B cell (primary cell): ENCODE data around the gene LRRC3. TPM values are rescaled to one million over a fixed set of nuclear protein-coding genes. Genes with fewer than 3 reads are reported as not detected.

Experiments
- ATAC-seq: fragments of 200-7000 bp; cut with Tn5 transposase; one replicate; pipeline ENCODE4 v1.10.0; 2021; ENCODE audit warnings: low read depth, mild to moderate bottlenecking, moderate number of reproducible peaks, moderate library complexity
- CTCF ChIA-PET: fragments of 350-600 bp; sonication (Branson Sonifier 250); formaldehyde crosslinking; loops from one replicate; lab custom pipeline; 2021; ENCODE audit warnings: antibody characterized with exemption, inconsistent platforms; lab: Charles Lee
- POLR2A ChIA-PET: fragments of 350-600 bp; sonication (Branson Sonifier 250); formaldehyde crosslinking; loops from one replicate; lab custom pipeline; 2021; ENCODE audit warnings: antibody characterized with exemption; lab: Charles Lee
- DNase-seq: peaks from one replicate; pipeline ENCODE4 v3.0.0; 2013
- H2AFZ ChIP-seq: 2 replicates; pipeline ENCODE4 v1.6.1; 2012; ENCODE audit warnings: mild to moderate bottlenecking, low read depth, low read length; ENCODE audit not compliant: insufficient read depth, poor library complexity, severe bottlenecking
- H3K27ac ChIP-seq, 2 donors: 1 replicate in 1 of 2; 2 replicates in 1 of 2; pipeline ENCODE4 v1.5.1; 2012 to 2013; ENCODE audit warnings: low read length in 2 of 2, mild to moderate bottlenecking in 2 of 2, moderate library complexity in 1 of 2
- H3K27me3 ChIP-seq, 4 experiments: fragments of 200-600 bp in 1 of 4; sonication (generic) in 1 of 4; replicated peaks in 1 of 4; 1 replicate in 2 of 4; 2 replicates in 2 of 4; pipeline versions ENCODE4 v1.6.1 to v1.7.0; 2013 to 2016; ENCODE audit warnings: low read length in 3 of 4, mild to moderate bottlenecking in 2 of 4, mixed read lengths in 1 of 4, moderate library complexity in 1 of 4; ENCODE audit not compliant: insufficient read depth in 4 of 4, control insufficient read depth in 3 of 4; ENCODE audit errors: control extremely low read depth in 1 of 4
- H3K36me3 ChIP-seq, 2 experiments: replicated peaks in 1 of 2; 1 replicate in 1 of 2; 2 replicates in 1 of 2; pipeline versions ENCODE4 v1.6.1 to v1.7.1; 2013; ENCODE audit warnings: low read length in 1 of 2; ENCODE audit not compliant: insufficient read depth in 2 of 2, control insufficient read depth in 1 of 2; ENCODE audit errors: control extremely low read depth in 1 of 2, extremely low read depth in 1 of 2
- H3K4me1 ChIP-seq, 2 donors: fragments of 200-600 bp in 1 of 2; sonication (generic) in 1 of 2; 1 replicate in 1 of 2; 2 replicates in 1 of 2; pipeline versions ENCODE4 v1.5.1 to v1.6.1; 2013 to 2017; ENCODE audit warnings: low read length in 2 of 2; ENCODE audit not compliant: control insufficient read depth in 2 of 2, insufficient read depth in 2 of 2
- H3K4me2 ChIP-seq: replicated peaks from 2 replicates; pipeline ENCODE3; 2012; ENCODE audit warnings: mild to moderate bottlenecking, low read depth, low read length; ENCODE audit not compliant: poor library complexity, severe bottlenecking
- H3K4me3 ChIP-seq, 5 experiments: fragments of 200-600 bp in 1 of 5; sonication (generic) in 1 of 5; 1 replicate in 3 of 5; 2 replicates in 2 of 5; pipeline versions ENCODE4 v1.5.1 to v1.7.0; 2011 to 2016; ENCODE audit warnings: low read length in 4 of 5, mild to moderate bottlenecking in 4 of 5, low read depth in 2 of 5, control low read depth in 1 of 5, moderate library complexity in 1 of 5; ENCODE audit not compliant: insufficient read depth in 1 of 5; ENCODE audit errors: control extremely low read depth in 1 of 5, extremely low read depth in 1 of 5
- H3K79me2 ChIP-seq: fragments of 200-600 bp; sonication (generic); one replicate; pipeline ENCODE4 v1.6.0; 2016; ENCODE audit warnings: low read length; ENCODE audit not compliant: control insufficient read depth, insufficient read depth
- H3K9ac ChIP-seq: fragments of 200-600 bp; sonication (generic); 2 replicates; pipeline ENCODE4 v1.6.1; 2017; ENCODE audit warnings: mild to moderate bottlenecking, low read length, moderate library complexity
- H3K9me3 ChIP-seq, 3 donors: one replicate each; pipeline versions ENCODE4 v1.6.1 to v1.7.1; 2013; ENCODE audit warnings: low read length in 2 of 3; ENCODE audit not compliant: control insufficient read depth in 2 of 3, insufficient read depth in 1 of 3; ENCODE audit errors: control extremely low read depth in 1 of 3
- H4K20me1 ChIP-seq: 2 replicates; pipeline ENCODE4 v1.6.0; 2012; ENCODE audit warnings: mild to moderate bottlenecking, low read length; ENCODE audit not compliant: insufficient read depth, control insufficient read depth, poor library complexity, severe bottlenecking
- H3K27ac Mint-ChIP-seq: one replicate; pipeline ENCODE4 v1.8.0; 2021; ENCODE audit warnings: mixed read lengths
- H3K27me3 Mint-ChIP-seq: one replicate; pipeline ENCODE4 v1.8.0; 2021; ENCODE audit warnings: mixed read lengths
- H3K4me1 Mint-ChIP-seq: one replicate; pipeline ENCODE4 v1.8.0; 2021; ENCODE audit warnings: mixed read lengths
- H3K4me3 Mint-ChIP-seq: one replicate; pipeline ENCODE4 v1.8.0; 2021; ENCODE audit warnings: mixed read lengths
- H3K9me3 Mint-ChIP-seq: one replicate; pipeline ENCODE4 v1.8.0; 2022; ENCODE audit warnings: mixed read lengths; ENCODE audit not compliant: insufficient read depth
- EZH2 ChIP-seq: IDR thresholded peaks from 2 replicates; pipeline ENCODE4 v1.6.1; 2012; ENCODE audit warnings: borderline replicate concordance, low read depth, mild to moderate bottlenecking, moderate library complexity, low read length; ENCODE audit not compliant: insufficient read depth, poor library complexity, severe bottlenecking
- WGBS: methylation state at CpG from one replicate; pipeline ENCODE4 v1.1.5; 2013; ENCODE audit warnings: missing lambda C conversion rate; ENCODE audit not compliant: insufficient coverage; 5-methylcytosine and 5-hydroxymethylcytosine counted together
- intact Hi-C: fragments of 100-400 bp; cut with micrococcal nuclease; formaldehyde crosslinking; loops from one replicate; pipeline ENCODE4 v1.10.0; 2022
- polyA plus RNA-seq: library from polyadenylated mRNA; depleted of rRNA; stranded (reverse); fragments of >200 nt; gene quantifications from 2 replicates; pipeline ENCODE4 v1.2.3, GENCODE V29; 2012
- total RNA-seq, 2 donors: library from RNA; stranded (reverse); fragments of 120-200 nt in 1 of 2; gene quantifications; 1 replicate in 1 of 2; 2 replicates in 1 of 2; pipeline versions ENCODE4 v1.2.3 to v1.2.4, GENCODE V29; 2013 to 2022
- TF ChIP-seq, protein P1 (sequence below): fragments of 200-600 bp; IDR thresholded peaks from one replicate; pipeline ENCODE4 v1.8.0; 2022; ENCODE audit warnings: antibody characterized with exemption, mild to moderate bottlenecking

Gene LRRC3
- total and polyA plus RNA-seq, 2 donors (not counting 1 experiment from before 2014, with no cell fraction given), result 0.46 to 3.3 TPM

GRCh38 chr21:44437696-44438431 lies 17.4 kb upstream of the LRRC3 start:
- Histone ChIP-seq H3K9me3 (no peaks in the 10 kb centered on the region), H3K4me3 (no peak overlapping the region), H3K27ac (no peak overlapping the region), H2AFZ (no peak overlapping the region), H3K4me1 (no peaks in the 10 kb centered on the region), H3K27me3 (no peaks in the 10 kb centered on the region), H3K4me2 (no peak overlapping the region), H3K36me3 (peaks cover 0 to 6% of the 10 kb centered on the region in 2 experiments), H3K9ac (no peak overlapping the region), H3K79me2 (no peaks in the 10 kb centered on the region), H4K20me1 (no peaks in the 10 kb centered on the region)
- no peak overlapping the region for H3K4me3 Mint-ChIP-seq
- no peak overlapping the region for H3K27ac Mint-ChIP-seq
- no peaks in the 10 kb centered on the region for H3K9me3 Mint-ChIP-seq
- POLR2A ChIA-PET, result no interaction called here
- TF ChIP-seq, protein P1, sequence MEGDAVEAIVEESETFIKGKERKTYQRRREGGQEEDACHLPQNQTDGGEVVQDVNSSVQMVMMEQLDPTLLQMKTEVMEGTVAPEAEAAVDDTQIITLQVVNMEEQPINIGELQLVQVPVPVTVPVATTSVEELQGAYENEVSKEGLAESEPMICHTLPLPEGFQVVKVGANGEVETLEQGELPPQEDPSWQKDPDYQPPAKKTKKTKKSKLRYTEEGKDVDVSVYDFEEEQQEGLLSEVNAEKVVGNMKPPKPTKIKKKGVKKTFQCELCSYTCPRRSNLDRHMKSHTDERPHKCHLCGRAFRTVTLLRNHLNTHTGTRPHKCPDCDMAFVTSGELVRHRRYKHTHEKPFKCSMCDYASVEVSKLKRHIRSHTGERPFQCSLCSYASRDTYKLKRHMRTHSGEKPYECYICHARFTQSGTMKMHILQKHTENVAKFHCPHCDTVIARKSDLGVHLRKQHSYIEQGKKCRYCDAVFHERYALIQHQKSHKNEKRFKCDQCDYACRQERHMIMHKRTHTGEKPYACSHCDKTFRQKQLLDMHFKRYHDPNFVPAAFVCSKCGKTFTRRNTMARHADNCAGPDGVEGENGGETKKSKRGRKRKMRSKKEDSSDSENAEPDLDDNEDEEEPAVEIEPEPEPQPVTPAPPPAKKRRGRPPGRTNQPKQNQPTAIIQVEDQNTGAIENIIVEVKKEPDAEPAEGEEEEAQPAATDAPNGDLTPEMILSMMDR, result no peak
- TF ChIP-seq EZH2, result no peak
- intact Hi-C loops, result no loop called here
- WGBS, result 96% methylated on average over 19 of the region's 19 CpGs
- CTCF ChIA-PET, result interaction anchor here (0.6 kb wide), 1 partner anchor 52 kb away, joined by 3 read pairs; no protein-coding TSS in a partner anchor
- DNase-seq (no peak), ATAC-seq (no peak)
- H3K4me1 Mint-ChIP-seq, result no peaks in the 10 kb centered on the region
- no peaks in the 10 kb centered on the region for H3K27me3 Mint-ChIP-seq

DNA sequence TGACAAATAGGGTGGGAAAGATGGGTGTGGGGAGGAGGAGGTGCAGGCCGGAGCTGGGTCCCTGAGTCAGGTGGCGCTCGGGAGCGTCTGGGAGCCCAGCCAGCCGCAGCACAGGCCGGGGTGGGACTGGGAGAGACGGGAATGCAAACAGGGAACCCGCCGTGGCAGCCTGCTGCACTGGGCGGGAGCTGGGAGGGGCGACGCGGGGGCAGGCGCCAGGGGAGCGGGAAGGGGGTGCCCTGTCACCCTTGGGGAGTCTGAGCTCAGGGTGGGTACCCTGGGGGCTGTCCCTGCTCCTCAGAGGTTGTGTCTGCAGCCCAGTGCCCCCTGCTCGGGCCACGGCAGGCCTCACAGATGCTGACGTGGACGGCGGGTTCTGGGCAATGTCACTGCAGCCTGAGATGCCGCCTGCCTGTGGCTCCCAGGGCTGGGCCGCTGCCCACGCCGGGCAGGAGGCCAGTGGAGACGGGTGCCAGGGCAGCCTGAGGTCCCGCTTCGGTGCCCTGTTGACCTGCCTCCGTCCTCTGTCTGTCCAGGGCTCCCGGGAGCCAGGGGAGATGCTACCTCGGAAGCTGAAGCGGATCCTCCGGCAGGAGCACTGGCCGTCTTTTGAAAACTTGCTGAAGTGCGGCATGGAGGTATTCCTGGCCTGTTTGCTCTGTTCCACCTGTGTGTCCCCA lies 16.6 kb upstream of the LRRC3 start:
- intact Hi-C loops, result no loop called here
- ATAC-seq, result no peak
- CTCF ChIA-PET, result no interaction called here

More for the DNA sequence above, 16.6 kb upstream of the LRRC3 start:
- H3K4me3 Mint-ChIP-seq, result no peak overlapping the region
- no peaks in the 10 kb centered on the region for H3K27me3 Mint-ChIP-seq
- H2AFZ ChIP-seq, result no peak overlapping the region
- POLR2A ChIA-PET, result no interaction called here
- no peaks in the 10 kb centered on the region for H3K9me3 ChIP-seq
- H3K27ac ChIP-seq, result no peak overlapping the region
- no peak for DNase-seq
- TF ChIP-seq EZH2, result no peak
- TF ChIP-seq, protein P1, result no peak
- 97% methylated on average over 34 of the region's 34 CpGs for WGBS
- no peak overlapping the region for H3K9ac ChIP-seq
- no peaks in the 10 kb centered on the region for H3K4me1 ChIP-seq
- no peak overlapping the region for H3K4me3 ChIP-seq
- no peaks in the 10 kb centered on the region for H4K20me1 ChIP-seq
- no peak overlapping the region for H3K4me2 ChIP-seq
- H3K79me2 ChIP-seq, result no peaks in the 10 kb centered on the region
- peaks cover 0 to 6% of the 10 kb centered on the region in 2 experiments for H3K36me3 ChIP-seq
- H3K27me3 ChIP-seq, result no peaks in the 10 kb centered on the region
- H3K27ac Mint-ChIP-seq, result no peak overlapping the region
- H3K4me1 Mint-ChIP-seq, result no peaks in the 10 kb centered on the region
- no peaks in the 10 kb centered on the region for H3K9me3 Mint-ChIP-seq
